HEK293 (cell line): ENCODE data around the gene FBXW11.
A peak's percentile ranks its signal among the peaks of the same experiment; 100 is the strongest.

ENCODE experiments used
- CTCF ChIA-PET: fragments of 350-600 bp; formaldehyde crosslinking; extraction: SDS; loops from one replicate; lab custom pipeline; 2021; ENCODE audit warnings: antibody characterized with exemption; lab: Yijun Ruan, JAX
- POLR2A ChIA-PET: fragments of 300-600 bp; formaldehyde crosslinking; extraction: SDS; loops from one replicate; lab custom pipeline; 2020; ENCODE audit warnings: antibody characterized with exemption, inconsistent platforms; lab: Yijun Ruan, JAX
- H3K27ac ChIP-seq: fragments of 200-500 bp; sonication (Bioruptor generic); 2 replicates; pipeline ENCODE4 v1.5.1; 2014; ENCODE audit warnings: low read depth, low read length, control low read depth, inconsistent platforms; ENCODE audit errors: extremely low read depth
- H3K36me3 ChIP-seq, 2 experiments: fragments of 200-500 bp in 1 of 2; sonication (Bioruptor generic) in 1 of 2; 1 replicate in 1 of 2; 2 replicates in 1 of 2; pipeline ENCODE4 v1.5.1; 2014 to 2017; ENCODE audit warnings: inconsistent platforms in 2 of 2, low read length in 2 of 2; ENCODE audit not compliant: control insufficient read depth in 2 of 2, insufficient read depth in 1 of 2
- H3K4me1 ChIP-seq: fragments of 200-500 bp; sonication (Bioruptor generic); 2 replicates; pipeline ENCODE4 v1.5.1; 2014; ENCODE audit warnings: mild to moderate bottlenecking, low read length, inconsistent platforms; ENCODE audit not compliant: control insufficient read depth, insufficient read depth
- H3K4me3 ChIP-seq: 2 replicates; pipeline ENCODE4 v1.5.1; 2011; ENCODE audit warnings: low read depth, mild to moderate bottlenecking, control low read depth, low read length, moderate library complexity
- H3K9me3 ChIP-seq: fragments of 200-500 bp; sonication (Bioruptor generic); 2 replicates; pipeline ENCODE4 v1.5.1; 2014; ENCODE audit warnings: low read depth, low read length, inconsistent platforms; ENCODE audit not compliant: control insufficient read depth, insufficient read depth
- BCL11A ChIP-seq: fragments of 450-650 bp; formaldehyde crosslinking; IDR thresholded peaks from 2 replicates; pipeline ENCODE4 v1.5.1; 2016; ENCODE audit warnings: low read depth, missing biosample characterization, missing genetic modification characterization
- FEZF1 ChIP-seq: fragments of 450-650 bp; formaldehyde crosslinking; IDR thresholded peaks from 2 replicates; pipeline ENCODE4 v1.5.1; 2016; ENCODE audit warnings: missing biosample characterization, missing genetic modification characterization
- GLIS1 ChIP-seq: fragments of 450-650 bp; formaldehyde crosslinking; IDR thresholded peaks from 2 replicates; pipeline ENCODE4 v1.5.1; 2016; ENCODE audit warnings: missing biosample characterization, missing genetic modification characterization
- KLF1 ChIP-seq: fragments of 450-650 bp; formaldehyde crosslinking; IDR thresholded peaks from 2 replicates; pipeline ENCODE4 v1.5.1; 2016; ENCODE audit warnings: missing biosample characterization, missing genetic modification characterization
- SP3 ChIP-seq: fragments of 450-650 bp; formaldehyde crosslinking; IDR thresholded peaks from 2 replicates; pipeline ENCODE4 v1.5.1; 2016; ENCODE audit warnings: missing biosample characterization, missing genetic modification characterization
- ZIC2 ChIP-seq: fragments of 450-650 bp; formaldehyde crosslinking; IDR thresholded peaks from 2 replicates; pipeline ENCODE4 v1.5.1; 2016; ENCODE audit warnings: missing biosample characterization, missing genetic modification characterization
- ZNF202 ChIP-seq: fragments of 450-650 bp; formaldehyde crosslinking; IDR thresholded peaks from 2 replicates; pipeline ENCODE4 v1.5.1; 2016; ENCODE audit warnings: missing biosample characterization, missing genetic modification characterization, borderline replicate concordance
- ZNF266 ChIP-seq: fragments of 450-650 bp; formaldehyde crosslinking; IDR thresholded peaks from 2 replicates; pipeline ENCODE4 v1.5.1; 2016; ENCODE audit warnings: missing biosample characterization, missing genetic modification characterization, low read depth
- ZNF501 ChIP-seq: fragments of 450-650 bp; formaldehyde crosslinking; IDR thresholded peaks from 2 replicates; pipeline ENCODE4 v1.5.1; 2016; ENCODE audit warnings: missing biosample characterization, missing genetic modification characterization
- ZNF560 ChIP-seq: fragments of 450-650 bp; formaldehyde crosslinking; IDR thresholded peaks from 2 replicates; pipeline ENCODE4 v1.5.1; 2017; ENCODE audit warnings: missing biosample characterization, missing genetic modification characterization, borderline replicate concordance
- ZNF629 ChIP-seq: fragments of 450-650 bp; formaldehyde crosslinking; IDR thresholded peaks from 2 replicates; pipeline ENCODE4 v1.5.1; 2017; ENCODE audit warnings: missing biosample characterization, missing genetic modification characterization
- ZNF658 ChIP-seq: fragments of 450-650 bp; formaldehyde crosslinking; IDR thresholded peaks from 2 replicates; pipeline ENCODE4; 2016; ENCODE audit warnings: missing biosample characterization, missing genetic modification characterization
- ZNF830 ChIP-seq: fragments of 450-650 bp; IDR thresholded peaks from 2 replicates; pipeline ENCODE4 v1.5.0; 2018; ENCODE audit warnings: missing biosample characterization, missing genetic modification characterization, low read depth, mild to moderate bottlenecking, moderate library complexity
- TF ChIP-seq, protein P1 (sequence below): fragments of 450-650 bp; formaldehyde crosslinking; IDR thresholded peaks from 2 replicates; pipeline ENCODE4 v1.5.1; 2017; ENCODE audit warnings: missing biosample characterization, missing genetic modification characterization
- TF ChIP-seq, protein P2 (sequence below): fragments of 450-650 bp; formaldehyde crosslinking; IDR thresholded peaks from 2 replicates; pipeline ENCODE4 v1.5.1; 2016; ENCODE audit warnings: missing biosample characterization, missing genetic modification characterization

FBXW11 gene

DNA sequence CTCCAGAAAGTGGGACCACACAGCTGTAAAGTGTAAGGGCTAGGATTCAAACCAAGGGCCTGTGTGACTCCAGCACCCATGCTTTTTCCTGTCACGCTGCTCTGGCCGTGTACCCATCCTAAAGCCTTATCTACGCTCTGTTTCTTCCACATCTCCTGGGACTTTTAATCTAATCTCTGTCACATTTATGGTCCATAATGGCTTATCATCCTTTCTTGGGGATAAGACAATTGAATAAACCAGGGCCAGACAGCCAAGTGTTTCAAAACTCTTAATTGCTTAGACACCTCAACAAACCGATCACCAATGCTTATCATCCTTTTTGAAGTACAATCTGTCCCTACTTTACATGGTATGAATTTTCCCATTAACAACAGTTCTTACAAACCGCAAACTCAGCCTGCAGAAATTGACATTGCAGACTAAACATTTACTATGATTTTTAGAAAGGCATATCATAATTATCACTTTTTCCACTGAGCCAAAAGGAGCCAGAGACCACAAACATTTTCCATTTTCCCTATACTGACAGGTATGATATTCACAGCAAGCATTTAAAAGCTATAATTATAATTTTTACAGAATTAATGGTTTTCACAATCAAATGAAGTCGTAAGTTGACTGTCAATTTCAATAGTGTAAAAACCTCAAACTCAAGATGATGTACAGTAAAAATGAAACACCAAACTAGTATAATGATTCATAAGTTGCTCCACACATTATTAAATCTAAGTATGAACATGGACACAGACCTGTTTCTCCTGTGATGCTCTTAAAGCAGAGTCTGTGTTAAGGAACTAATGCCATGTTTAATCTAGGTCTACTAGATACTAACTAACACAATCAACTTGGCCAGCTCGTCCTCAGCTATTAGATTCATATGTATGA lies 99.5 kb downstream of the FBXW11 start (continued):
- TF ChIP-seq ZNF501 (tag by site-specific recombination) (no peak), ZNF629 (tag by site-specific recombination) (no peak)

DNA sequence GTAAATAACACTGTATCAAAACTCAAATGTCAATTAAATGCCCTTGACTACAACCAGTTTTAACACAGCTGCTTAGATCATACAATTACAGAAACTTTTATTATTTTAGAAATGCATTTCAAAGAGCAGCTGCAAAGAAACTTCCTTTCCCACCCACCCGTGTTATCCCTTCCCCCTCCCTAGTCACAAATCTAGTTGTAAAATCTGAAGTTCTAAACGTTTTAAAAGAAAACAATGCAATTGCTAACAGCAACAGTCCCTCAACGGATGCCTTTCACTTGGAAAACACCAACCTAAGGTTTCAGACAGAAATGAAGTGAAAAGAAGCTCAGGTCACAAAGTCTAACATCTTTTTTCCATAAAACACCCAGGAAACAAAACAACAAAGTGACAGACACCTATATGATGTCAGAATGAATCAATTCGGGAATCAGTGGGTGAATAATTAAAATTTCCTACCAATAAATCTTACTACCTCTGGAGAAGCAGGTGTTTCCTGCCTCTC lies 100.3 kb downstream of the FBXW11 start:
- H3K36me3 ChIP-seq, result peaks cover 0 to 11% of the 10 kb centered on the region in 2 experiments; a peak in 1 of 3 replicates
- CTCF ChIA-PET, result interaction anchor here (0.7 to 3.8 kb wide), 10 partner anchors 33 to 500 kb away, joined by 3 to 37 read pairs (median 4); partner anchors contain the start of genes FGF18 and STK10
- H3K27ac ChIP-seq, result no peak overlapping the region
- no peak for TF ChIP-seq ZNF560 (tag by site-specific recombination)
- no peak for TF ChIP-seq ZNF202 (tag by site-specific recombination)
- TF ChIP-seq, protein P1, sequence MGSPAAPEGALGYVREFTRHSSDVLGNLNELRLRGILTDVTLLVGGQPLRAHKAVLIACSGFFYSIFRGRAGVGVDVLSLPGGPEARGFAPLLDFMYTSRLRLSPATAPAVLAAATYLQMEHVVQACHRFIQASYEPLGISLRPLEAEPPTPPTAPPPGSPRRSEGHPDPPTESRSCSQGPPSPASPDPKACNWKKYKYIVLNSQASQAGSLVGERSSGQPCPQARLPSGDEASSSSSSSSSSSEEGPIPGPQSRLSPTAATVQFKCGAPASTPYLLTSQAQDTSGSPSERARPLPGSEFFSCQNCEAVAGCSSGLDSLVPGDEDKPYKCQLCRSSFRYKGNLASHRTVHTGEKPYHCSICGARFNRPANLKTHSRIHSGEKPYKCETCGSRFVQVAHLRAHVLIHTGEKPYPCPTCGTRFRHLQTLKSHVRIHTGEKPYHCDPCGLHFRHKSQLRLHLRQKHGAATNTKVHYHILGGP (tag by site-specific recombination), result no peak
- TF ChIP-seq, protein P2, sequence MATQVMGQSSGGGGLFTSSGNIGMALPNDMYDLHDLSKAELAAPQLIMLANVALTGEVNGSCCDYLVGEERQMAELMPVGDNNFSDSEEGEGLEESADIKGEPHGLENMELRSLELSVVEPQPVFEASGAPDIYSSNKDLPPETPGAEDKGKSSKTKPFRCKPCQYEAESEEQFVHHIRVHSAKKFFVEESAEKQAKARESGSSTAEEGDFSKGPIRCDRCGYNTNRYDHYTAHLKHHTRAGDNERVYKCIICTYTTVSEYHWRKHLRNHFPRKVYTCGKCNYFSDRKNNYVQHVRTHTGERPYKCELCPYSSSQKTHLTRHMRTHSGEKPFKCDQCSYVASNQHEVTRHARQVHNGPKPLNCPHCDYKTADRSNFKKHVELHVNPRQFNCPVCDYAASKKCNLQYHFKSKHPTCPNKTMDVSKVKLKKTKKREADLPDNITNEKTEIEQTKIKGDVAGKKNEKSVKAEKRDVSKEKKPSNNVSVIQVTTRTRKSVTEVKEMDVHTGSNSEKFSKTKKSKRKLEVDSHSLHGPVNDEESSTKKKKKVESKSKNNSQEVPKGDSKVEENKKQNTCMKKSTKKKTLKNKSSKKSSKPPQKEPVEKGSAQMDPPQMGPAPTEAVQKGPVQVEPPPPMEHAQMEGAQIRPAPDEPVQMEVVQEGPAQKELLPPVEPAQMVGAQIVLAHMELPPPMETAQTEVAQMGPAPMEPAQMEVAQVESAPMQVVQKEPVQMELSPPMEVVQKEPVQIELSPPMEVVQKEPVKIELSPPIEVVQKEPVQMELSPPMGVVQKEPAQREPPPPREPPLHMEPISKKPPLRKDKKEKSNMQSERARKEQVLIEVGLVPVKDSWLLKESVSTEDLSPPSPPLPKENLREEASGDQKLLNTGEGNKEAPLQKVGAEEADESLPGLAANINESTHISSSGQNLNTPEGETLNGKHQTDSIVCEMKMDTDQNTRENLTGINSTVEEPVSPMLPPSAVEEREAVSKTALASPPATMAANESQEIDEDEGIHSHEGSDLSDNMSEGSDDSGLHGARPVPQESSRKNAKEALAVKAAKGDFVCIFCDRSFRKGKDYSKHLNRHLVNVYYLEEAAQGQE (tag by site-specific recombination), result no peak
- TF ChIP-seq FEZF1, result no peak
- TF ChIP-seq ZNF830, result no peak
- TF ChIP-seq KLF1 (tag by site-specific recombination), result no peak
- no peak for TF ChIP-seq ZIC2 (tag by site-specific recombination)
- TF ChIP-seq, all 188 proteins: peak for 0
- POLR2A ChIA-PET, result no interaction called here
- Histone ChIP-seq H3K4me3 (no peak overlapping the region), H3K4me1 (no peaks in the 10 kb centered on the region), H3K9me3 (no peaks in the 10 kb centered on the region)

DNA sequence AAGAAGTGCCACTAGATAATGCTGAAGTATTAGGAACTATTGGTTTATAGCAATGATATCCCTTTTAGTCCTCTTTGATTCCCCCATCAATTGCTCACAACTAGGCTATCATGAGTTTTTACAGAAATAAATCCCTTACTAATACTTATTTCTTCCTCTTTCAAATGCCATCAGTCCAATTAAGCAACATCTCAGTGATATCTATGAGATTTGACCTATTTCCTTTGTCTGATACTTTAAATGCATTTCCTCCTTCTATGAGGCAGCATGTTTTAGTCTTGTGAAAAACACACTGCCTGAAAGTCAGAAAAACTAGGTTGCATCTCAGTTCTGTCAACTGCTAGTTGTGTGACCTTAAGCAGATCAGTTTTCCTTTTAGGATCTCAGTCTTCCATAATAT lies 101.6 kb downstream of the FBXW11 start:
- Histone ChIP-seq H3K27ac (no peak overlapping the region), H3K36me3 (peaks cover 0 to 7% of the 10 kb centered on the region in 2 experiments; a peak in 1 of 3 replicates), H3K4me1 (no peaks in the 10 kb centered on the region), H3K9me3 (no peaks in the 10 kb centered on the region), H3K4me3 (no peak overlapping the region)
- ChIA-PET POLR2A (no interaction called here), CTCF (interaction anchor here (0.7 to 1.1 kb wide), 3 partner anchors 42 to 499 kb away, joined by 3 to 4 read pairs (median 3); no protein-coding TSS in a partner anchor)
- TF ChIP-seq ZNF658, result no peak
- no peak for TF ChIP-seq SP3 (tag by site-specific recombination)
- no peak for TF ChIP-seq BCL11A (tag by site-specific recombination)

DNA sequence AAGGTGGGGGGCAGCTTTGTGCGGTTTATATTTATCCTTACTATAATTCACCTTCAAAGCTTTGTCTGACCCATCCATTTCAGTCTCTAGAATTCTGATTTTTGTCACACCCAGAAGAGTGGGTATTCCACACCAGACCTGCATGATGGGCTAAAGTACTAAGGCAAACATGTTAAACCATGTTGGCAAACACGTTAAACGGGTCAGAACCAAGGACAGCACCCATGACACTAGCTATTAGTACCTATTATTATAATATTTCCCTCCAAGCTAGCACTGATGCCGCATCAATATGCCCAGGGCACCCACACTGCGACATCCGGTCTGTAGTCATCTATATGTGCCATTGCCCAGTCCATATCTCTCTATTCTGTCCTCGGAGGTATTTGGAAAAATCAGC lies 104.7 kb downstream of the FBXW11 start:
- H3K27ac ChIP-seq, result no peak overlapping the region
- TF ChIP-seq ZNF266 (tag by site-specific recombination), result no peak
- TF ChIP-seq, protein P2 (tag by site-specific recombination), result peak; percentile 89
- TF ChIP-seq GLIS1 (tag by site-specific recombination), result no peak
- TF ChIP-seq, all 188 proteins: peak for 1
- ChIA-PET CTCF (interaction anchor here (0.7 to 3.2 kb wide), 3 partner anchors 10 to 634 kb away, joined by 6 to 19 read pairs (median 15); partner anchors contain the start of gene FGF18), POLR2A (no interaction called here)
- Histone ChIP-seq H3K4me1 (no peaks in the 10 kb centered on the region), H3K9me3 (no peaks in the 10 kb centered on the region), H3K4me3 (no peak overlapping the region), H3K36me3 (peaks cover 0 to 7% of the 10 kb centered on the region in 2 experiments; a peak in 1 of 3 replicates)
